Trophoblast cell (in vitro differentiated cells and primary cell): ENCODE data around the gene RSU1.

Source experiments
- DNase-seq, 2 donors: peaks; one replicate each; pipeline ENCODE4 v3.0.0-alpha.2; 2016
- H2AFZ ChIP-seq: 2 replicates; pipeline ENCODE4 v1.6.1; 2013; ENCODE audit warnings: low read length, moderate library complexity, mild to moderate bottlenecking; ENCODE audit not compliant: insufficient read depth, poor library complexity
- H2AK5ac ChIP-seq: 2 replicates; pipeline ENCODE4 v1.6.1; 2013; ENCODE audit warnings: mild to moderate bottlenecking, low read length
- H2BK120ac ChIP-seq: 2 replicates; pipeline ENCODE4 v1.6.1; 2013; ENCODE audit warnings: low read length, mild to moderate bottlenecking, moderate library complexity; ENCODE audit not compliant: insufficient read depth, poor library complexity
- H2BK12ac ChIP-seq: 2 replicates; pipeline ENCODE4 v1.6.1; 2013; ENCODE audit warnings: mild to moderate bottlenecking, low read length, moderate library complexity
- H2BK5ac ChIP-seq: 2 replicates; pipeline ENCODE4 v1.6.1; 2013; ENCODE audit warnings: low read length, low read depth, moderate library complexity, mild to moderate bottlenecking; ENCODE audit not compliant: poor library complexity
- H3K14ac ChIP-seq: 2 replicates; pipeline ENCODE4 v1.6.1; 2013; ENCODE audit warnings: mild to moderate bottlenecking, low read length
- H3K18ac ChIP-seq: 2 replicates; pipeline ENCODE4 v1.6.1; 2013; ENCODE audit warnings: mild to moderate bottlenecking, low read length
- H3K23ac ChIP-seq: 2 replicates; pipeline ENCODE4 v1.6.1; 2013; ENCODE audit warnings: low read length
- H3K27ac ChIP-seq: 2 replicates; pipeline ENCODE4 v1.5.1; 2013; ENCODE audit warnings: low read depth, mild to moderate bottlenecking, inconsistent platforms, low read length, moderate library complexity
- H3K27me3 ChIP-seq: 2 replicates; pipeline ENCODE4 v1.6.1; 2013; ENCODE audit warnings: inconsistent platforms, mild to moderate bottlenecking, low read length, moderate library complexity; ENCODE audit not compliant: insufficient read depth
- H3K36me3 ChIP-seq, 2 experiments: 1 replicate in 1 of 2; 2 replicates in 1 of 2; pipeline ENCODE4 v1.6.1; 2013; ENCODE audit warnings: low read length in 2 of 2, mild to moderate bottlenecking in 2 of 2, moderate library complexity in 1 of 2; ENCODE audit not compliant: insufficient read depth in 2 of 2, control insufficient read depth in 1 of 2
- H3K4ac ChIP-seq: 2 replicates; pipeline ENCODE4 v1.6.1; 2013; ENCODE audit warnings: low read depth, mild to moderate bottlenecking, low read length, moderate library complexity
- H3K4me1 ChIP-seq, 2 experiments: 1 replicate in 1 of 2; 2 replicates in 1 of 2; pipeline ENCODE4 v1.6.1; 2013; ENCODE audit warnings: low read length in 2 of 2, mild to moderate bottlenecking in 2 of 2, moderate library complexity in 1 of 2; ENCODE audit not compliant: insufficient read depth in 2 of 2, control insufficient read depth in 1 of 2
- H3K4me2 ChIP-seq: 2 replicates; pipeline ENCODE4 v1.6.1; 2013; ENCODE audit warnings: inconsistent platforms, mild to moderate bottlenecking, low read length, moderate library complexity
- H3K4me3 ChIP-seq: 2 replicates; pipeline ENCODE4 v1.5.1; 2013; ENCODE audit warnings: mild to moderate bottlenecking, low read depth, low read length, inconsistent platforms
- H3K79me1 ChIP-seq: one replicate; pipeline ENCODE4 v1.6.1; 2013; ENCODE audit warnings: low read length
- H3K79me2 ChIP-seq: 2 replicates; pipeline ENCODE4 v1.6.1; 2013; ENCODE audit warnings: low read length, mild to moderate bottlenecking; ENCODE audit not compliant: control insufficient read depth, insufficient read depth, poor library complexity
- H3K9ac ChIP-seq: 2 replicates; pipeline ENCODE4 v1.6.1; 2013; ENCODE audit warnings: mild to moderate bottlenecking, low read length
- H3K9me3 ChIP-seq: 2 replicates; pipeline ENCODE4 v1.6.1; 2013; ENCODE audit warnings: low read depth, mild to moderate bottlenecking, control low read depth, inconsistent platforms, low read length; ENCODE audit not compliant: insufficient read depth
- H4K12ac ChIP-seq: 2 replicates; pipeline ENCODE4 v1.6.1; 2013; ENCODE audit warnings: low read depth, mild to moderate bottlenecking, low read length, moderate library complexity
- H4K8ac ChIP-seq: 2 replicates; pipeline ENCODE4 v1.6.1; 2013; ENCODE audit warnings: low read depth, mild to moderate bottlenecking, low read length, moderate library complexity
- H4K91ac ChIP-seq: one replicate; pipeline ENCODE4 v1.6.1; 2013; ENCODE audit warnings: low read depth, mild to moderate bottlenecking, low read length, moderate library complexity
- WGBS: extraction: QIAGEN DNeasy Blood & Tissue Kit; methylation state at CpG from one replicate; pipeline ENCODE4 v1.1.7; 2013; ENCODE audit warnings: missing lambda C conversion rate; ENCODE audit not compliant: insufficient read length, insufficient coverage; ENCODE audit errors: extremely low coverage; 5-methylcytosine and 5-hydroxymethylcytosine counted together

Gene RSU1

DNA sequence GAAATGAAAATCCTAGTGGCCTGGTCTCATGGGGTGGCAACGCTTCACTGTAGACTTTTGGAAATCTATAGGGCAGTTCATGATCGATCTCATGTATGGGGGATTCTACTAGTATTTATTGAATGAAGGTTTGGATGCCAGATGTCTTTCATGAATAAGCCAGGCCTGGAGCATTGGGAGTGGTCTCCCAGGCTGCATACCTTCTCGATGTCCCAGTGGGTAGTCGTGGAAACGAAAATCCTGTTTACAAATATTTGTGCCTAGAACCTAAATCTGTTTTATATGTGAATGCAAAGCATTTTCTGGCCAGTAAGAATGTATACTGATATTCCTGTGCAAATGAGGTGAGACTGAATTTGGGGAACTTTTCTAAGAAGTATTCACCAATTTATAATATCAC, 190.5 kb downstream of the RSU1 start:
- Histone ChIP-seq H3K14ac (no peak overlapping the region), H3K27ac (no peak overlapping the region), H3K27me3 (no peaks in the 10 kb centered on the region), H3K9ac (no peak overlapping the region), H3K4me2 (no peak overlapping the region), H3K36me3 (peaks cover 0 to 3% of the 10 kb centered on the region in 2 experiments), H3K79me2 (no peaks in the 10 kb centered on the region), H2AK5ac (no peak overlapping the region), H3K4ac (no peak overlapping the region), H4K12ac (no peak overlapping the region), H2BK120ac (no peak overlapping the region), H2BK5ac (no peak overlapping the region), H3K4me3 (no peak overlapping the region), H3K23ac (no peak overlapping the region), H2BK12ac (no peak overlapping the region), H4K91ac (no peak overlapping the region), H3K79me1 (peaks cover 4% of the 10 kb centered on the region), H3K4me1 (peaks cover 7 to 8% of the 10 kb centered on the region in 2 experiments), H3K9me3 (peaks cover 2% of the 10 kb centered on the region), H2AFZ (no peak overlapping the region), H3K18ac (no peak overlapping the region), H4K8ac (no peak overlapping the region)
- no CpG with 5 or more reads among the region's 5 CpGs for WGBS
- peak in 1 of 2 donors; percentile 60 for DNase-seq

DNA sequence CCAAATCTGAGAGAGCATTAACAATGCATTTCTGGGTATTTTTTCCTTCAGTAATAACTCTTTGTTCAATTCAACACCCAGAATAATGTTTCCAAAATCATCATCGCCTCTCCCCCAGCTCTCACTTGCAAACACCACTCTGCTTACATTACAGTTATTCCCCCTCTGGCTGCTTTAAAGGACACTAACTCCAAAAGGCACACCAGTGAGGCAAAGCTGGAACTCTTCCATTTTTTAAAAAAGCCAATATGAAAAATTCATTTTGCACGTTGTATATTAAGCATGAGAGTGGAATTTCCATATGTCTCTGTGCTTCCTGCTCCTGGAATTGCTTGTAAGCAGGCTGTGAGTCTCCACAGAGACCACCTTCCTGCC, 204.3 kb downstream of the RSU1 start:
- H2BK12ac ChIP-seq, result no peak overlapping the region
- no peak overlapping the region for H3K4me3 ChIP-seq
- H3K27me3 ChIP-seq, result no peaks in the 10 kb centered on the region
- no peak overlapping the region for H2AFZ ChIP-seq
- H3K23ac ChIP-seq, result no peak overlapping the region
- H3K14ac ChIP-seq, result no peak overlapping the region
- no peak overlapping the region for H3K4ac ChIP-seq
- H4K8ac ChIP-seq, result no peak overlapping the region
- no peak overlapping the region for H2BK120ac ChIP-seq
- peaks cover 1% of the 10 kb centered on the region for H3K9me3 ChIP-seq
- no peak overlapping the region for H2BK5ac ChIP-seq
- no peak overlapping the region for H3K9ac ChIP-seq
- H4K91ac ChIP-seq, result no peak overlapping the region
- H4K12ac ChIP-seq, result no peak overlapping the region
- no peaks in the 10 kb centered on the region for H3K4me1 ChIP-seq
- no peak for DNase-seq
- H2AK5ac ChIP-seq, result no peak overlapping the region
- H3K27ac ChIP-seq, result no peak overlapping the region
- H3K79me1 ChIP-seq, result no peaks in the 10 kb centered on the region
- H3K4me2 ChIP-seq, result no peak overlapping the region
- no peaks in the 10 kb centered on the region for H3K79me2 ChIP-seq
- WGBS, result no CpG with 5 or more reads among the region's 2 CpGs
- no peak overlapping the region for H3K18ac ChIP-seq
- no peaks in the 10 kb centered on the region for H3K36me3 ChIP-seq

DNA sequence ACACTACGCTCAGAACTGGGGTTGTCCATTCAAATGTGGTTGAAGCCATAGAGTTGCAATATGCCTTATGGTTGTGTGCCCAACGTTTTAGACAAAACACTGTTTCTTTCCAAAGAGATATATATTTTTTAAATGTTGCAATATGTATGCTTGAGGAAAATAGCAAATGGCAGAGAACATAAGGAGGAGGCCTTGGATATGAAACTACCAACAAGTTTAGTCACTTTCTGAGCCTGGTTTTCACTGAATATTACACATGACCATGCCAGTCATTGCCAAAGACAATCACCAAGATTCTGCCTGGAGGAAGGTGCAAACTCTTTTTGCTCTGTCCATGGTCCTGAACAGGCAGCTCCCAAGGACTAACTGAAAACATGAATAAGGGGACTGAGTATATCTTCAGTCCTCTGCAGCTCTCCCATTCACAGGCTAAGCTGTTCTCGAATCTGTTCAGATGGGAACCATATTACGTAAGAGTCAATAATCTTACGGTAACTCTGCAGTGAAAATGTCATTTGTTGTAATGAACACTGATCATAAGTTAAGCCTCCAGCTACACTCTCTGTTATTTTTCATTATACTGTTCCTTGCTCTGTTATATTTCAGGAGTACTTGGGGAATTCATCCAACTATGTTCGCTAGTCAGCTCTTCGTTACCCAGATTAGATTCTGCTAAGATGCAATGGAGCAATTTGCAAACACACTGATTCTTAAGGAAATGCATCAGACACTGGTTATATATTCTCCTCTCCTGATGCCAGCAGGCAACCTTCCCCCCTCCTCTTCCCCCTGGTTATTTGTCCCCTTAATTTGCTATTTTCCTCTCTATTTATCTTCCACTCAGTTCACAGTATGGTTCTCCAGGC, 204.9 kb downstream of the RSU1 start:
- Histone ChIP-seq H4K8ac (no peak overlapping the region), H2AK5ac (no peak overlapping the region), H3K4me1 (no peaks in the 10 kb centered on the region), H3K18ac (no peak overlapping the region), H3K27me3 (no peaks in the 10 kb centered on the region), H3K23ac (no peak overlapping the region), H3K4me2 (no peak overlapping the region), H3K9me3 (peaks cover 1% of the 10 kb centered on the region), H3K4me3 (no peak overlapping the region), H3K79me1 (no peaks in the 10 kb centered on the region), H3K4ac (no peak overlapping the region), H2AFZ (no peak overlapping the region), H2BK12ac (no peak overlapping the region), H2BK120ac (no peak overlapping the region), H3K14ac (no peak overlapping the region), H4K12ac (no peak overlapping the region), H3K36me3 (no peaks in the 10 kb centered on the region), H4K91ac (no peak overlapping the region), H3K9ac (no peak overlapping the region), H3K27ac (no peak overlapping the region), H3K79me2 (no peaks in the 10 kb centered on the region), H2BK5ac (no peak overlapping the region)
- no CpG with 5 or more reads among the region's 7 CpGs for WGBS
- DNase-seq, result peak; percentile 28 to 67

DNA sequence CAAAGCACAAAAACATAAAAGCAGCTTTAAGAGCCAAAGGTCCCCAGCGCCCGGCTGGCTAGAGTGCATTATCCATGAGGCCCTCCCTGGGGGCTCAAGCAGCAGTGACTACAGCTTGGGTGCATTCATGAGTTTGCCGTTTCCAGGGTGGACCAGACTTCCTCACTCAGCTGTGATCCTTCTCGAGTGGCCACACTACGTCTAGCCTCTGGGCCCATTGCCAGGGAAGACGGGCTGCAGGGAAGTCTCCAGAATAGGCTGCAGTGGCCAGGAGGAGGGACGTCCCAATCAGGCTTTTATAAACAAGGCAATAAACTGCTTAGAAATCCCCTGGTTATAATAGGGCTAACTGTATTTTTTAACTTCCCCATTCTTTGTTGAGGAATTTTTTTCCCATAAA, 206.2 kb downstream of the RSU1 start:
- no CpG with 5 or more reads among the region's 7 CpGs for WGBS
- no peak overlapping the region for H2BK12ac ChIP-seq
- DNase-seq, result no peak

More for the DNA sequence above, 206.2 kb downstream of the RSU1 start:
- Histone ChIP-seq H3K27me3 (no peaks in the 10 kb centered on the region), H4K8ac (no peak overlapping the region), H3K4ac (no peak overlapping the region), H4K12ac (no peak overlapping the region), H3K27ac (no peak overlapping the region), H3K14ac (no peak overlapping the region), H3K4me2 (no peak overlapping the region), H3K4me1 (no peaks in the 10 kb centered on the region), H2BK5ac (no peak overlapping the region), H3K79me1 (no peaks in the 10 kb centered on the region), H3K9ac (no peak overlapping the region), H3K79me2 (no peaks in the 10 kb centered on the region), H2AFZ (no peak overlapping the region), H4K91ac (no peak overlapping the region), H2AK5ac (no peak overlapping the region), H3K23ac (no peak overlapping the region), H3K9me3 (peaks cover 1% of the 10 kb centered on the region), H3K18ac (no peak overlapping the region), H3K4me3 (no peak overlapping the region), H2BK120ac (no peak overlapping the region), H3K36me3 (no peaks in the 10 kb centered on the region)
